HCT116 (cell line): ENCODE results near the gene SLK. TPM values are rescaled to one million over a fixed set of nuclear protein-coding genes. Genes with fewer than 3 reads are reported as not detected.

Source experiments
- ATAC-seq: fragments of 200-7000 bp; cut with Tn5 transposase; 2 replicates; pipeline ENCODE4 v1.9.1; 2020; ENCODE audit warnings: mild to moderate bottlenecking, moderate library complexity
- BruUV-seq: library from RNA; stranded (reverse); fragments of 400-500 nt; replicated peaks from 2 replicates; lab custom pipeline; 2021; lab: Mats Ljungman, UMichigan
- CTCF ChIA-PET: fragments of 300-600 bp; sonication (Branson Sonifier 250); formaldehyde crosslinking; loops from one replicate; lab custom pipeline; 2021; ENCODE audit warnings: antibody characterized with exemption; lab: Charles Lee
- POLR2A ChIA-PET: fragments of 300-600, 350-600 bp; sonication (Branson Sonifier 250); formaldehyde crosslinking; loops from one replicate; lab custom pipeline; 2021; ENCODE audit warnings: antibody characterized with exemption; lab: Charles Lee
- RAD21 ChIA-PET, 2 experiments: fragments of 300-600 bp; sonication (Branson Sonifier 250); formaldehyde crosslinking; loops; one replicate each; lab custom pipeline; 2023; ENCODE audit warnings: low total read pairs in 2 of 2; ENCODE audit not compliant: uncharacterized antibody in 2 of 2, unreplicated experiment in 2 of 2, low non-redundant PET in 1 of 2; lab: Charles Lee
- DNase-seq: peaks from one replicate; pipeline ENCODE4 v3.0.0-alpha.2; 2010; ENCODE audit warnings: low read depth, low spot score
- H2AFZ ChIP-seq: fragments of 200-600 bp; shearing (Covaris generic), sonication (generic); 2 replicates; pipeline ENCODE4 v1.6.1; 2017; ENCODE audit warnings: low read depth, mixed run types, mixed read lengths, antibody characterized with exemption, low read length; ENCODE audit not compliant: poor library complexity, severe bottlenecking
- H3K27ac ChIP-seq: 2 replicates; pipeline ENCODE4 v1.5.1; 2012; ENCODE audit warnings: low read depth, low read length
- H3K27me3 ChIP-seq: fragments of 200-600 bp; sonication (generic); 2 replicates; pipeline ENCODE4 v1.6.1; 2016; ENCODE audit warnings: mixed run types, low read length, mixed read lengths; ENCODE audit not compliant: insufficient read depth
- H3K36me3 ChIP-seq, 2 experiments: fragments of 200-500 bp in 1 of 2; fragments of 200-600 bp in 1 of 2; sonication (Bioruptor generic) in 1 of 2; sonication (generic) in 1 of 2; 2 replicates each; pipeline versions ENCODE4 v1.5.1 to v1.6.1; 2014 to 2016; ENCODE audit warnings: low read length in 2 of 2, inconsistent platforms in 1 of 2, mixed read lengths in 1 of 2, mixed run types in 1 of 2; ENCODE audit not compliant: insufficient read depth in 2 of 2, control insufficient read depth in 1 of 2
- H3K4me1 ChIP-seq, 2 experiments: fragments of 200-600 bp in 1 of 2; sonication (generic) in 1 of 2; 2 replicates each; pipeline versions ENCODE4 v1.5.1 to v1.6.1; 2012 to 2017; ENCODE audit warnings: low read length in 2 of 2, inconsistent platforms in 1 of 2, mild to moderate bottlenecking in 1 of 2, mixed read lengths in 1 of 2, mixed run types in 1 of 2, moderate library complexity in 1 of 2; ENCODE audit not compliant: insufficient read depth in 2 of 2, control insufficient read depth in 1 of 2
- H3K4me2 ChIP-seq: fragments of 200-600 bp; sonication (generic); 2 replicates; pipeline ENCODE4 v1.6.1; 2017; ENCODE audit warnings: mixed run types, low read length, mixed read lengths
- H3K4me3 ChIP-seq, 2 experiments: fragments of 200-600 bp in 1 of 2; sonication (generic) in 1 of 2; replicated peaks in 1 of 2; 2 replicates each; pipeline ENCODE4 v1.5.1; 2011 to 2016; ENCODE audit warnings: low read length in 2 of 2, control low read depth in 1 of 2, low read depth in 1 of 2, mild to moderate bottlenecking in 1 of 2, mixed read lengths in 1 of 2, mixed run types in 1 of 2
- H3K79me2 ChIP-seq: fragments of 200-600 bp; sonication (generic); 2 replicates; pipeline ENCODE4 v1.6.1; 2017; ENCODE audit warnings: mild to moderate bottlenecking, mixed run types, low read length, moderate library complexity, mixed read lengths; ENCODE audit not compliant: insufficient read depth
- H3K9ac ChIP-seq: fragments of 200-600 bp; sonication (generic); 2 replicates; pipeline ENCODE4 v1.6.1; 2016; ENCODE audit warnings: low read length, mixed read lengths
- H3K9me2 ChIP-seq: fragments of 200-600 bp; sonication (generic), shearing (Covaris generic); 2 replicates; pipeline ENCODE4 v1.6.1; 2017; ENCODE audit warnings: mixed run types, mild to moderate bottlenecking, moderate library complexity; ENCODE audit not compliant: insufficient read depth
- H3K9me3 ChIP-seq, 2 experiments: fragments of 200-500 bp in 1 of 2; fragments of 200-600 bp in 1 of 2; sonication (Bioruptor generic) in 1 of 2; sonication (generic) in 1 of 2; 2 replicates each; pipeline ENCODE4 v1.6.1; 2014 to 2017; ENCODE audit warnings: low read length in 2 of 2, mixed read lengths in 2 of 2, inconsistent platforms in 1 of 2, low read depth in 1 of 2, mild to moderate bottlenecking in 1 of 2, mixed run types in 1 of 2, moderate library complexity in 1 of 2; ENCODE audit not compliant: control insufficient read depth in 1 of 2, insufficient read depth in 1 of 2
- H4K20me1 ChIP-seq: fragments of 200-600 bp; sonication (generic), shearing (Covaris generic); 2 replicates; pipeline ENCODE4 v1.6.1; 2017; ENCODE audit warnings: mixed run types, mild to moderate bottlenecking, moderate library complexity; ENCODE audit not compliant: insufficient read depth
- EGR1 ChIP-seq: IDR thresholded peaks from 2 replicates; pipeline ENCODE4 v1.6.1; 2012; ENCODE audit warnings: low read depth
- YY1 ChIP-seq: IDR thresholded peaks from 2 replicates; pipeline ENCODE4 v1.6.1; 2011; ENCODE audit warnings: low read length, low read depth, moderate library complexity, mild to moderate bottlenecking; ENCODE audit not compliant: insufficient replicate concordance; ENCODE audit errors: extremely low read depth
- intact Hi-C: fragments of 100-400 bp; cut with micrococcal nuclease; formaldehyde crosslinking; loops from 2 replicates; pipeline ENCODE4 v1.10.0; 2022
- total RNA-seq: library from RNA; stranded (reverse); gene quantifications from one replicate; pipeline ENCODE4 v1.2.1, GENCODE V29; 2021; ENCODE audit not compliant: unreplicated experiment
- TF ChIP-seq, protein P1 (sequence below), 3 experiments: fragments of 200-600 bp in 1 of 3; sonication (generic) in 1 of 3; IDR thresholded peaks in 2 of 3; conservative IDR thresholded peaks in 1 of 3; 2 replicates each; pipeline ENCODE4 v1.5.1; 2012 to 2017; ENCODE audit warnings: low read depth in 2 of 3, low read length in 2 of 3, antibody characterized with exemption in 1 of 3, borderline replicate concordance in 1 of 3, control low read depth in 1 of 3, mild to moderate bottlenecking in 1 of 3, mixed read lengths in 1 of 3, mixed run types in 1 of 3, moderate library complexity in 1 of 3; ENCODE audit not compliant: insufficient read depth in 1 of 3

Gene SLK
- total RNA-seq, 1 experiment from 2014 or later = 44.2 TPM

DNA sequence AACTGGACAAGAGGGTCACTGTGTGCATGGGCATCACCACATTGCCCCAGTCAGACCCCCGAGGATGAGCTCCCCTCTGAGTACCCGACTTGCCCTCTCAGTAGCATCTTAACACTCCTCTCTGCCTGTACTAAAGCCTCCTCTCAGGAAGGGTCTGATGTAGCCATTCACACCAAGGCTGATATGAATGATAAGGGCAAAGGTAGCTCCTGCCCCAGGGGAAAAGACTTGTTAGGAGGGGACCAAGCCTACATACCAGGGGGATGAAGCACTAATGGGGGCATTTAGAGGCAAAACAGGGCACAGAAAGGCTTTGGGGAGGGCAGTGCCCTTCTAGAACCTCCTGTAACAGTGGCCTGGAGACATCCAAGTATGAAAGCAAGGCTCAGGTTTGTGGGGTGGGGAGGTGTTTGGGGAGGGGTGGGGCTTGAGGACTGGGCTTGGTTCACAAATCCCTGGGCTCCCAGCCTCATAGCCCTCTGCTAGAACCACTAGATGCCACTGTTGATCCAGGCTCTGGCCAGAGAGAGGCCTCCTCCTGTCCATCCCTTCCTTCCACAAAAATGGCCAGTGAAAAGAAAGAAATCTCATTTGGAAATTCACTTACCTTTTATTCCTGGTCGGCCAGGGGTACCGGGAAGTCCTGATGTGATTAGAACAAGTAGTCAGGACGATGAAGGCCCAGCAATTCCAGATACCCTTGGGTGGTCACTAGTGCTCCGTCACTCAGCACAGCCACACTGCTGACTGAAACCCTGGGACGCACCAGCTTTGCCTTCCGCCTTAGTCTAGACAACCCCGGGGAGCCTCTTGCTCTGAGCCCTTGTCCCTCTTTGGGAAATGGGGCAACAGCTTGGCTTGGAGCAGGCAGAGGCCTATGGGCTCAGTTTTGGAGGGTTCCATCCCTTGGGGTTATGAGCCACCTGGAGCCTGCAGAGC lies 78.5 kb downstream of the SLK start:
- Histone ChIP-seq H3K4me3 (no peak overlapping the region), H3K9me3 (no peaks in the 10 kb centered on the region), H2AFZ (no peak overlapping the region), H3K9ac (no peak overlapping the region), H3K9me2 (no peaks in the 10 kb centered on the region), H3K27ac (no peak overlapping the region), H4K20me1 (no peaks in the 10 kb centered on the region), H3K4me2 (no peak overlapping the region), H3K4me1 (peaks cover 15 to 38% of the 10 kb centered on the region in 2 experiments), H3K79me2 (no peaks in the 10 kb centered on the region), H3K36me3 (no peaks in the 10 kb centered on the region), H3K27me3 (no peaks in the 10 kb centered on the region)
- BruUV-seq = no TSS peak
- ChIA-PET POLR2A (interaction anchor here (1.1 to 2.4 kb wide), 4 partner anchors 76 to 229 kb away, joined by 3 to 10 read pairs (median 4); partner anchors contain the start of genes GSTO1, GSTO2 and SFR1), CTCF (interaction anchor here (0.8 to 3.2 kb wide), 7 partner anchors 158 to 262 kb away, joined by 3 to 35 read pairs (median 4); no protein-coding TSS in a partner anchor), RAD21 (interaction anchor here (0.7 to 2.0 kb wide), 6 partner anchors 157 to 306 kb away, joined by 3 to 6 read pairs (median 4); partner anchors contain the start of gene GSTO1 (in 1 of the 2))
- peak; percentile 59 for TF ChIP-seq YY1
- TF ChIP-seq, protein P1, sequence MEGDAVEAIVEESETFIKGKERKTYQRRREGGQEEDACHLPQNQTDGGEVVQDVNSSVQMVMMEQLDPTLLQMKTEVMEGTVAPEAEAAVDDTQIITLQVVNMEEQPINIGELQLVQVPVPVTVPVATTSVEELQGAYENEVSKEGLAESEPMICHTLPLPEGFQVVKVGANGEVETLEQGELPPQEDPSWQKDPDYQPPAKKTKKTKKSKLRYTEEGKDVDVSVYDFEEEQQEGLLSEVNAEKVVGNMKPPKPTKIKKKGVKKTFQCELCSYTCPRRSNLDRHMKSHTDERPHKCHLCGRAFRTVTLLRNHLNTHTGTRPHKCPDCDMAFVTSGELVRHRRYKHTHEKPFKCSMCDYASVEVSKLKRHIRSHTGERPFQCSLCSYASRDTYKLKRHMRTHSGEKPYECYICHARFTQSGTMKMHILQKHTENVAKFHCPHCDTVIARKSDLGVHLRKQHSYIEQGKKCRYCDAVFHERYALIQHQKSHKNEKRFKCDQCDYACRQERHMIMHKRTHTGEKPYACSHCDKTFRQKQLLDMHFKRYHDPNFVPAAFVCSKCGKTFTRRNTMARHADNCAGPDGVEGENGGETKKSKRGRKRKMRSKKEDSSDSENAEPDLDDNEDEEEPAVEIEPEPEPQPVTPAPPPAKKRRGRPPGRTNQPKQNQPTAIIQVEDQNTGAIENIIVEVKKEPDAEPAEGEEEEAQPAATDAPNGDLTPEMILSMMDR (IDR thresholded peaks at IDR 0.05 in 2 of 3, conservative IDR thresholded peaks at IDR 0.05 in 1 of 3; ENCODE audit: borderline replicate concordance in 1 of 3, insufficient read depth in 1 of 3, low read depth in 2 of 3, low read length in 2 of 3) = peak in 2 of 3 experiments; percentile 90 to 94; a peak in 4 of 6 replicates
- TF ChIP-seq EGR1 = no peak
- intact Hi-C loops = loop anchor here (1.0 to 2.0 kb wide), 7 partner anchors 78 to 569 kb away; no protein-coding TSS in a partner anchor
- DNase-seq (peak; percentile 74), ATAC-seq (peak; percentile 93)
